Measurements from ENCODE around the gene YAE1.
"Not testable (repeated sequence)": the region's sequence is repeated elsewhere in the genome, so short reads cannot be mapped to it uniquely, and the experiment has no call there.

Gene YAE1, protein sequence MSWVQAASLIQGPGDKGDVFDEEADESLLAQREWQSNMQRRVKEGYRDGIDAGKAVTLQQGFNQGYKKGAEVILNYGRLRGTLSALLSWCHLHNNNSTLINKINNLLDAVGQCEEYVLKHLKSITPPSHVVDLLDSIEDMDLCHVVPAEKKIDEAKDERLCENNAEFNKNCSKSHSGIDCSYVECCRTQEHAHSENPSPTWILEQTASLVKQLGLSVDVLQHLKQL

GRCh38 chr7:39566023-39566921 lies at the start of gene YAE1:
TSS of gene YAE1 (plus strand) at chr7:39566404. CDS start at chr7:39566419, 15 bp downstream.
- in situ Hi-C loops (cut with MboI; ENCODE audit: low sequenced_read_pairs): no loop called here

DNA sequence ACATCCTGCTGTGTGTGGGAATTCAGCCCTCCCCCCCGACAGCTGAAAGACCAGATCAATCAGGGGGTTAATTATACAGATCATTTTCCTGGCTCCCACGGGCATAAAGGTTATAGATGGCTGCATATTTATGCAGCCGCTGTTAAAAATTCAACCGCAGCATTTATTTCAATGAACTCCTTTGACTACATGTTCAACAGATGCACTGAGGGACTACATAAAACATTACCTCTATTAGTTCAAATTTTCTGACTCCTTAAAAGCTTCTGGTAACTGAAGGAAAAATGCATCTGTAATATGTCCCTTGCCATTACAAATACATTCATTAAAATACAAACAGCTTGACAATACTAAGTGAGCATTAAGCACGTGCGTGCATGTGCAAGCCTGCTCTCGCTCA lies 49.7 kb upstream of the YAE1 start:
- in situ Hi-C loops (cut with MboI; ENCODE audit: low sequenced_read_pairs): no loop called here

DNA sequence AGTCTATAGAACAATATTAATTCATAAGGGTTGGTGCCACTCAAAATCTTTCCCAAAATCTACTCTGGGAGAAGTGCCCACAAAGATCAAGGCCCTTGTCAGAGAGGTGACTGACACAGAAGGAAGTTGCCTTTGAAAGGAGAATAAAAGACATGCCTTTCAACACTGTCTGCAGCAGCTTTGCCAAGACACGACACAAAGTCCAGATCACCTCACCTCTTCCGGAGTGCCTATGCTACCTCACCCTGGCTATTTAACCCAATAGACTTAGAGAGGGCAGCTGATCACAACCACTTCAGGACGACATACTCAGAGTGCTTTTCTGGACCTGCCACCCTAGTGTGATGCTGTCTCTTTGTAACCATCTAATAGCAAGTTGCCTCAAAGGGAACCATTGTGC lies 49.0 kb upstream of the YAE1 start:
- in situ Hi-C loops (cut with MboI; ENCODE audit: low sequenced_read_pairs): no loop called here

GRCh38 chr7:39525926-39526325 lies 40.3 kb upstream of the YAE1 start:
- in situ Hi-C loops (cut with MboI; ENCODE audit: low sequenced_read_pairs): no loop called here

GRCh38 chr7:39526666-39527065 lies 39.5 kb upstream of the YAE1 start:
- in situ Hi-C loops (cut with MboI; ENCODE audit: low sequenced_read_pairs): no loop called here

- in situ Hi-C loops (cut with MboI; ENCODE audit: low sequenced_read_pairs): no loop called here
These were observed 38.9 kb upstream of the YAE1 start for GRCh38 chr7:39527296-39527695.

- in situ Hi-C loops (cut with MboI; ENCODE audit: low sequenced_read_pairs): no loop called here
These were observed 38.3 kb upstream of the YAE1 start for GRCh38 chr7:39527951-39528350.

DNA sequence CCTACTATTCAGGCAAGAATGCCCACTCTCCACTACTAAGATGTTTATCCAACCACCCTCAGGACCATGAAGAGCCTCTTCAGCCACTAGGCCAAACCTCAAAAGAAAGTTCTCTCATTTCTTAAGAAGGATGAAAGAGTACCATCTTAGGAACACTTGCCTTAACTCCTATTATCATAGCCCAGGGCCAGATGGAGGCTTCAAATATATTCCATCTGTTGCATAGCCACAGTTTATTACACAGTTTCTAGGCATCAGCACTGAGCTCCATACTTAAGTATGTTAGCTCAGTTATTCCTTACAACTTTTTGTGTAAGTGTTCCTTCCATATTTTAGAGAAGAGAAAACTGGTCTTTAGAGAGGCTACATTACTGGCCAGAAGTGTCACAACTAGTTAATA lies 37.4 kb upstream of the YAE1 start:
- in situ Hi-C loops (cut with MboI; ENCODE audit: low sequenced_read_pairs): no loop called here

DNA sequence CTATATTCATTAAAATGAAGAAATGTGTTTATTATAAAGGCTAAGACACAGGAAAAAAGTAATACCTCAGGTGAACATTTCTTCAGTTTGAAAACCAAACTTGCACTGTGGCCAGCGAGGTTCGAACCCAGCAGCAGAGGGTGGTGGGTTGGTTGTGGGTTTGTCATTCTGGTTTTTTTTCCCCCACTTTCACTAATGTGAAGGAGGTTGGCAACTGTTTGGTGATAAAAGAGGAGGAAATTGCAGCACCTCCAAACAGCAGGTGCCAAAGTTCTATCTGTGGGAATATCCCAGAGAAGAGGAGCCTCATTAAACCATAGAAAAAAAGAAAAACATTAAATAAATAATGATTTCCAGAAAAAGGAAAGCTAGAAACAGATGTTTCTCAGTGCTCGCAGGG lies 36.6 kb upstream of the YAE1 start:
- in situ Hi-C loops (cut with MboI; ENCODE audit: low sequenced_read_pairs): no loop called here

- in situ Hi-C loops (cut with MboI; ENCODE audit: low sequenced_read_pairs): no loop called here
These were observed 35.2 kb upstream of the YAE1 start for GRCh38 chr7:39530971-39531370.

GRCh38 chr7:39531818-39532217 lies 34.4 kb upstream of the YAE1 start:
- in situ Hi-C loops (cut with MboI; ENCODE audit: low sequenced_read_pairs): no loop called here

DNA sequence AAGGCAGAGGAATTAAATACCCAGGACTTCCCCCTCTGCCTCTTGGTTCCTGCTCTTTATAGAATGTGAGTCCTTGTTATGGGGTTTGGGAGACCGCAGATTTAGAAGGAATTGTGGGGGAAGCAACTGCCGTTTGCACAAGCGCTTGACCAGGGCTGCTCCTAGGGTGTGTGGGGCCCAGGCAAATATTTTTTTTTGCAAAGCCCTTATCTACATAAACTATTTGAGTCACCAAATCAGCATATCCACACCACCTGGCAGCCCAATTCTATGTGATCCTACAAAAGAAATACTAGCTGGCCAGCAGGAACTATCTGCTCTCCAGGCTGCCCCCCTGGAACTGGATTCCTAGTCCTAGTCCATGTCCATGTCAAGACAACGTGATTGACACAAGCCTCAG lies 33.4 kb upstream of the YAE1 start:
- in situ Hi-C loops (cut with MboI; ENCODE audit: low sequenced_read_pairs): no loop called here

DNA sequence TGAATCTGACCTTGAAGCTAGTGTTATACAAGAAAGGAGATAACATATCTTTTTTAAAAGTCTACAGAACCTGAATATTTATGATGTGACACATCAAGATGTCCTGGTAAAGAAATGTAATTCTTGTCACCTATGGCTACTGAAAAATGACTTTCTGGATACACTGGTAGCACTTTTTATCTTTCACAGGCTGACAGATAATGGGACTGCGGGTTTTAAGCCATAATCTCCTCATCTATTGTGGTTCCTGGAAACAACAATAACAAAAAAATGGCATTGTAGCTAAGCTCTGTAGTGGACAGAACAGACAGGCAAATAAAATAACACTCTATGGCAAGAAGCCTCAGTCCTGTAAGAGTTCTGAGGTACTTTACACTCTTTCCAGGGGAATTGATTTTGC lies 31.6 kb upstream of the YAE1 start:
- in situ Hi-C loops (cut with MboI; ENCODE audit: low sequenced_read_pairs): no loop called here

- in situ Hi-C loops (cut with MboI; ENCODE audit: low sequenced_read_pairs): no loop called here
These were observed 31.1 kb upstream of the YAE1 start for GRCh38 chr7:39535064-39535463.

DNA sequence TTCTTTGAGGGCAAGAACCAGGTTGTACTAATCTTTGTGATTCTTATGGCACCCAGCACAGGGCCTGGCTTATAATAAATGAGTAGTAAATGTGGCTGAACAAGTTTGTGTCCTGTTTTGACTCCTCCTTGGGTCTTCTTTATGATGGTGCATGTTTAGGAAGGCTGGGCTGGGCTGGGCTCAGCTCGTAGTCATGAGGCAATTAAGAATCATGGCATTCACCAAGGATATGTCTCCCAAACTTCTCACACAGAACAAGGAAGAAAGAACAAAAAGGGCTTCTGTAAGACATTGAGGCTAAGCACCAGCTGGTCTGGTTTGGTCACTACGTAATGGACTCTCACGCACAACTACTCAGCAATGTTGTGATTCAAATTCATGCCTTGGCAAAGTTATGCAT lies 30.5 kb upstream of the YAE1 start:
- in situ Hi-C loops (cut with MboI; ENCODE audit: low sequenced_read_pairs): no loop called here

DNA sequence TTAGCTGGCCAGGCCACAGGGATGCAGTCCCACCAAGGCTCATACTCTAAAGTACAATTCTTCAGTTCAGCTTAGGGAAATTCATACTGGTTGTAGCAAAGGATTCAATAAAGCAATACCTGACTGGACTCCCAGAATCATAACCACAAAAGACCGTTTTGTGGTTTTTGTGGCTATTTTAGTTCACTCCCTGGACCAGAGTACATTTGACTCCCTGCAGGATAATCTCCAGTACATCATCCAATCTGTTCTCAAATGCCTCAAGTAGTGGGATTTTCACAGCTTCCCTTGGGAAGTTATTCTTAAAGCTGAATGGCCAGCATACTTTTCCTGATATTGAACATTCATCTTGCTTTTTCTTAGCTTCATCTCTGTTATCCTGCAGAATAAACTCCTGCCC lies 29.3 kb upstream of the YAE1 start:
- in situ Hi-C loops (cut with MboI; ENCODE audit: low sequenced_read_pairs): no loop called here

GRCh38 chr7:39539816-39540215 lies 26.4 kb upstream of the YAE1 start:
- in situ Hi-C loops (cut with MboI; ENCODE audit: low sequenced_read_pairs): no loop called here

GRCh38 chr7:39540320-39540719 lies 25.9 kb upstream of the YAE1 start:
- in situ Hi-C loops (cut with MboI; ENCODE audit: low sequenced_read_pairs): no loop called here

GRCh38 chr7:39541511-39541910 lies 24.7 kb upstream of the YAE1 start:
- in situ Hi-C loops (cut with MboI; ENCODE audit: low sequenced_read_pairs): no loop called here

- in situ Hi-C loops (cut with MboI; ENCODE audit: low sequenced_read_pairs): not testable (repeated sequence)
These were observed 21.4 kb upstream of the YAE1 start for GRCh38 chr7:39544774-39545173.

GRCh38 chr7:39547336-39547735 lies 18.9 kb upstream of the YAE1 start:
- in situ Hi-C loops (cut with MboI; ENCODE audit: low sequenced_read_pairs): no loop called here

DNA sequence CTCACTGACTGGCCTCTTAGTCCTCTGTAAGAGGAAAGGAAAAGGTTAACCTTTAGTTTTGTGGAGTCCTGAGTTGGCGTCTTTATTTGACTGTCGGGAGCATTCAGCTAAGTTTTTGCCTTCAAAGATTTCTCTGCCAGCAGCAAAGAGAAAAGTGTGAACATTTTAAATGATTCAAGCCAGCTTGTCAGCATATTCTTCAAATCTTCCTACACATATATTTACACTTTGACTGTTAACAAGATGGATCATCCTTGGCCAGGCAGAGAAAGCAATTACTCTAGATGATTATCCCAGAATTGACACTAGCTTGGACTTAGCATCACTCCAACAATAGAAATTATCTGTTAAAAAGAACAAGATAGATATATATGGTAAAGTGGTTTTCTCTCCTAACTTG lies 15.8 kb upstream of the YAE1 start:
- in situ Hi-C loops (cut with MboI; ENCODE audit: low sequenced_read_pairs): no loop called here

Measured in HL-60/S4 treated with retinoic acid at 250 ng/mL for 4 days and 3 days (cell line).